HepG2 (cell line): ENCODE measurements around the gene KIF25. TPM values are rescaled to one million over a fixed set of nuclear protein-coding genes. Genes with fewer than 3 reads are reported as not detected.

Experiments
- ATAC-seq: fragments of 200-7000 bp; cut with Tn5 transposase; 3 replicates; pipeline ENCODE4 v1.9.1; 2020; ENCODE audit warnings: mild to moderate bottlenecking, moderate library complexity
- BruUV-seq: library from RNA; stranded (reverse); fragments of 400-500 nt; replicated peaks from 2 replicates; lab custom pipeline; 2021; lab: Mats Ljungman, UMichigan
- CTCF ChIA-PET: fragments of 300-600 bp; formaldehyde crosslinking; extraction: SDS; loops from one replicate; lab custom pipeline; 2021; ENCODE audit warnings: low total read pairs, inconsistent platforms, low intra/inter-chr PET ratio; lab: Yijun Ruan, JAX
- POLR2A ChIA-PET: fragments of 350-600 bp; sonication (Branson Sonifier 250); formaldehyde crosslinking; loops from one replicate; lab custom pipeline; 2020; ENCODE audit warnings: antibody characterized with exemption, inconsistent platforms; lab: Yijun Ruan, JAX
- DNase-seq: peaks from one replicate; pipeline ENCODE4 v3.0.0-alpha.2; 2015; ENCODE audit warnings: low spot score
- FAIRE-seq: peaks from 3 replicates; lab custom pipeline; 2011; peaks lifted over from hg19 to GRCh38; lab: Jason Lieb, UNC
- H2AFZ ChIP-seq: one replicate; pipeline ENCODE4 v1.6.1; 2011; ENCODE audit warnings: low read length, inconsistent platforms
- H3K27ac ChIP-seq: fragments of 300-600 bp; 3 replicates; pipeline ENCODE4 v1.8.0; 2011; ENCODE audit warnings: mixed run types, mild to moderate bottlenecking, mixed read lengths, low read length, inconsistent platforms; ENCODE audit not compliant: insufficient read depth; ENCODE audit errors: extremely low read length
- H3K27me3 ChIP-seq, 2 experiments: fragments of 200-600 bp in 1 of 2; 2 replicates in 1 of 2; 3 replicates in 1 of 2; pipeline versions ENCODE4 v1.6.0 to v1.8.0; 2011; ENCODE audit warnings: low read length in 2 of 2, mild to moderate bottlenecking in 2 of 2, moderate library complexity in 2 of 2, inconsistent platforms in 1 of 2; ENCODE audit not compliant: insufficient read depth in 2 of 2, control insufficient read depth in 1 of 2
- H3K36me3 ChIP-seq, 2 experiments: fragments of 200-600 bp in 1 of 2; replicated peaks in 1 of 2; 2 replicates in 1 of 2; 3 replicates in 1 of 2; pipeline versions ENCODE4 v1.5.1 to v1.8.0; 2011; ENCODE audit warnings: low read length in 2 of 2, inconsistent platforms in 1 of 2; ENCODE audit not compliant: insufficient read depth in 2 of 2, control insufficient read depth in 1 of 2
- H3K4me1 ChIP-seq: 2 replicates; pipeline ENCODE4 v1.5.1; 2012; ENCODE audit warnings: low read length, inconsistent platforms; ENCODE audit not compliant: insufficient read depth
- H3K4me2 ChIP-seq: 2 replicates; pipeline ENCODE4 v1.6.0; 2011; ENCODE audit warnings: low read depth, low read length, inconsistent platforms
- H3K4me3 ChIP-seq, 3 experiments: fragments of 200-600 bp in 1 of 3; sonication (generic), shearing (Covaris generic) in 1 of 3; replicated peaks in 1 of 3; 2 replicates each; pipeline ENCODE4 v1.5.1; 2011 to 2016; ENCODE audit warnings: low read length in 3 of 3, inconsistent platforms in 2 of 3, low read depth in 2 of 3, mild to moderate bottlenecking in 2 of 3, control low read depth in 1 of 3, mixed read lengths in 1 of 3; ENCODE audit not compliant: insufficient read depth in 1 of 3
- H3K79me2 ChIP-seq: one replicate; pipeline ENCODE4 v1.6.1; 2011; ENCODE audit warnings: low read length, inconsistent platforms; ENCODE audit not compliant: insufficient read depth
- H3K9ac ChIP-seq: 2 replicates; pipeline ENCODE4 v1.6.0; 2011; ENCODE audit warnings: mild to moderate bottlenecking, low read depth, low read length, inconsistent platforms; ENCODE audit not compliant: insufficient read depth
- H3K9me3 ChIP-seq: 2 replicates; pipeline ENCODE4 v1.5.1; 2012; ENCODE audit warnings: mild to moderate bottlenecking, low read length
- H4K20me1 ChIP-seq: 2 replicates; pipeline ENCODE4 v1.6.0; 2011; ENCODE audit warnings: inconsistent platforms, mild to moderate bottlenecking, low read length, moderate library complexity; ENCODE audit not compliant: insufficient read depth
- CSRNP2 ChIP-seq: sonication (generic); formaldehyde crosslinking; conservative IDR thresholded peaks from 2 replicates; pipeline ENCODE4 v1.8.0; 2022; ENCODE audit warnings: low read depth, missing genetic modification reagents
- HNRNPL ChIP-seq: fragments of 200-400 bp; formaldehyde crosslinking; IDR thresholded peaks from 2 replicates; pipeline ENCODE4 v1.6.1; 2017; ENCODE audit warnings: mild to moderate bottlenecking, low read depth, low read length
- NCOA1 ChIP-seq: sonication (generic); formaldehyde crosslinking; IDR thresholded peaks from 2 replicates; pipeline ENCODE4 v1.9.0; 2021; ENCODE audit warnings: missing genetic modification reagents
- NFKB2 ChIP-seq: sonication (generic); formaldehyde crosslinking; IDR thresholded peaks from 2 replicates; pipeline ENCODE4 v1.4.0; 2020; ENCODE audit warnings: missing genetic modification reagents, borderline replicate concordance
- PHF20 ChIP-seq: sonication (generic); formaldehyde crosslinking; IDR thresholded peaks from 2 replicates; pipeline ENCODE4 v1.5.0; 2020; ENCODE audit warnings: mild to moderate bottlenecking, missing genetic modification reagents
- PHF21A ChIP-seq: sonication (generic); formaldehyde crosslinking; IDR thresholded peaks from 2 replicates; pipeline ENCODE4 v1.5.0; 2020; ENCODE audit warnings: mild to moderate bottlenecking, missing genetic modification reagents
- PHF8 ChIP-seq: sonication (generic); formaldehyde crosslinking; IDR thresholded peaks from 2 replicates; pipeline ENCODE4 v1.5.0; 2020; ENCODE audit warnings: missing genetic modification reagents
- TBL1XR1 ChIP-seq: fragments of 150-350 bp; IDR thresholded peaks from 2 replicates; pipeline ENCODE4 v1.6.1; 2014; ENCODE audit warnings: borderline replicate concordance, low read length; ENCODE audit not compliant: partially characterized antibody
- THAP7 ChIP-seq: sonication (generic); formaldehyde crosslinking; IDR thresholded peaks from 2 replicates; pipeline ENCODE4 v1.8.1; 2023; ENCODE audit warnings: mild to moderate bottlenecking, missing genetic modification reagents
- ZBTB7B ChIP-seq: sonication (generic); formaldehyde crosslinking; IDR thresholded peaks from 2 replicates; pipeline ENCODE4 v1.4.0; 2020; ENCODE audit warnings: missing genetic modification reagents
- ZHX1 ChIP-seq: sonication (generic); formaldehyde crosslinking; IDR thresholded peaks from 2 replicates; pipeline ENCODE4 v1.8.1; 2022; ENCODE audit warnings: low read depth, mild to moderate bottlenecking, missing genetic modification reagents
- ZNF362 ChIP-seq: sonication (generic); formaldehyde crosslinking; IDR thresholded peaks from 2 replicates; pipeline ENCODE4 v1.4.0; 2020; ENCODE audit warnings: missing genetic modification reagents, mild to moderate bottlenecking, borderline replicate concordance
- ZNF501 ChIP-seq: sonication (generic); formaldehyde crosslinking; IDR thresholded peaks from 2 replicates; pipeline ENCODE4 v1.5.1; 2020; ENCODE audit warnings: mild to moderate bottlenecking, moderate library complexity, missing genetic modification reagents
- ZNF563 ChIP-seq: sonication (generic); formaldehyde crosslinking; IDR thresholded peaks from 2 replicates; pipeline ENCODE4 v1.8.0; 2022; ENCODE audit warnings: mild to moderate bottlenecking, moderate library complexity, missing genetic modification reagents
- ZNF572 ChIP-seq: sonication (generic); formaldehyde crosslinking; IDR thresholded peaks from 2 replicates; pipeline ENCODE4 v1.5.1; 2020; ENCODE audit warnings: mild to moderate bottlenecking, missing genetic modification reagents
- ZNF574 ChIP-seq: sonication (generic); formaldehyde crosslinking; IDR thresholded peaks from 2 replicates; pipeline ENCODE4 v1.4.0; 2020; ENCODE audit warnings: missing genetic modification reagents
- WGBS: methylation state at CpG from one replicate; pipeline ENCODE4 v1.1.6; 2017; ENCODE audit warnings: low lambda C conversion rate; 5-methylcytosine and 5-hydroxymethylcytosine counted together
- in situ Hi-C: cut with HindIII; loops from 2 replicates; pipeline ENCODE4 v1.10.0; 2017; ENCODE audit warnings: low pct_unique_long_range_greater_than_20kb; ENCODE audit not compliant: extremely low pct_ligation_motif_present
- intact Hi-C: fragments of 100-400 bp; cut with micrococcal nuclease; formaldehyde crosslinking; loops from one replicate; pipeline ENCODE4 v1.10.0; 2022; ENCODE audit not compliant: unreplicated experiment
- polyA plus RNA-seq, 8 experiments: library from polyadenylated mRNA; depleted of rRNA in 3 of 8; stranded (reverse) in 7 of 8; unstranded in 1 of 8; fragments of >200 nt; fragmentation: Illumina TruSeq in 4 of 8; extraction: Trizol in 4 of 8; gene quantifications; 2 replicates each; pipeline versions ENCODE4 v1.2.1 to v1.2.3, GENCODE V29; 2011 to 2016; ENCODE audit warnings: low read depth in 4 of 8, missing spikeins in 1 of 8, mixed read lengths in 1 of 8; ENCODE audit not compliant: insufficient read depth in 1 of 8
- total RNA-seq, 5 experiments: library from RNA; depleted of rRNA; stranded (reverse); fragments of >200 nt; fragmentation: Illumina TruSeq; extraction: Trizol; gene quantifications; 2 replicates each; pipeline ENCODE4 v1.2.3, GENCODE V29; 2016; ENCODE audit warnings: low read depth in 1 of 5

The KIF25 gene
- total and polyA plus RNA-seq, 2 of the 13 experiments (the other 11 are each of a cell fraction or from before 2014, with no cell fraction given), result not detected

GRCh38 chr6:167957626-167958025, 39.8 kb upstream of the KIF25 start:
- DNase-seq (no peak), FAIRE-seq (no peak), ATAC-seq (no peak; the same call in 1 of the 3 replicates)
- Histone ChIP-seq H3K79me2 (peaks cover 19% of the 10 kb centered on the region), H3K4me2 (no peak overlapping the region), H3K27ac (no peak overlapping the region), H4K20me1 (no peaks in the 10 kb centered on the region), H3K9me3 (no peaks in the 10 kb centered on the region), H2AFZ (no peak overlapping the region), H3K36me3 (peaks cover 15 to 41% of the 10 kb centered on the region in 2 experiments), H3K9ac (no peak overlapping the region), H3K4me3 (no peak overlapping the region), H3K4me1 (peaks cover 51% of the 10 kb centered on the region), H3K27me3 (no peaks in the 10 kb centered on the region)
- in situ Hi-C loops (no loop called here), intact Hi-C loops (no loop called here)
- CTCF ChIA-PET, result no interaction called here
- no TSS peak for BruUV-seq
- 95% methylated on average over 5 of the region's 6 CpGs for WGBS
- POLR2A ChIA-PET, result no interaction called here
- TF ChIP-seq PHF8 (CRISPR knock-in tag), result no peak
- TF ChIP-seq ZNF501 (CRISPR knock-in tag), result peak; percentile 11; the same call in 1 of the 2 replicates
- TF ChIP-seq ZNF362, result no peak
- TF ChIP-seq TBL1XR1, result no peak
- no peak for TF ChIP-seq NFKB2 (CRISPR knock-in tag)
- TF ChIP-seq HNRNPL, result no peak
- no peak for TF ChIP-seq ZBTB7B (CRISPR knock-in tag)
- TF ChIP-seq NCOA1 (CRISPR knock-in tag), result no peak
- peak; percentile 3; the same call in 1 of the 2 replicates for TF ChIP-seq ZNF574
- no peak for TF ChIP-seq THAP7 (CRISPR knock-in tag)
- no peak for TF ChIP-seq ZHX1 (CRISPR knock-in tag)
- TF ChIP-seq PHF20, result 0 out of 2 replicates have a peak, but pooled peaks have one; percentile 15
- no peak for TF ChIP-seq ZNF563 (CRISPR knock-in tag)
- no peak for TF ChIP-seq CSRNP2 (CRISPR knock-in tag)
- TF ChIP-seq PHF21A, result 0 out of 2 replicates have a peak, but pooled peaks have one; percentile 9
- TF ChIP-seq ZNF572, result no peak
